Muscle layer of colon (tissue), 2 donors: ENCODE data around the gene USP3.

Experiments used
- H3K27ac ChIP-seq: one replicate; pipeline ENCODE4 v1.7.0; 2013; ENCODE audit warnings: low read depth, mild to moderate bottlenecking, low read length, moderate library complexity
- H3K27me3 ChIP-seq, 2 donors: one replicate each; pipeline ENCODE4 v1.7.0; 2013; ENCODE audit warnings: low read length in 2 of 2, mild to moderate bottlenecking in 2 of 2; ENCODE audit not compliant: insufficient read depth in 2 of 2, control insufficient read depth in 1 of 2
- H3K36me3 ChIP-seq: one replicate; pipeline ENCODE4 v1.7.0; 2013; ENCODE audit warnings: mild to moderate bottlenecking, low read length; ENCODE audit not compliant: insufficient read depth
- H3K4me1 ChIP-seq: one replicate; pipeline ENCODE4 v1.7.0; 2013; ENCODE audit warnings: mild to moderate bottlenecking, low read length; ENCODE audit not compliant: insufficient read depth
- H3K4me3 ChIP-seq, 2 donors: one replicate each; pipeline ENCODE4 v1.7.0; 2013; ENCODE audit warnings: low read length in 2 of 2, low read depth in 1 of 2, mild to moderate bottlenecking in 1 of 2, moderate library complexity in 1 of 2
- H3K9ac ChIP-seq: one replicate; pipeline ENCODE4 v1.7.0; 2013; ENCODE audit warnings: low read length
- H3K9me3 ChIP-seq: one replicate; pipeline ENCODE4 v1.7.0; 2013; ENCODE audit warnings: mild to moderate bottlenecking, low read length
- donor health status: abdominal sarcoma.
- donor health status: Adenocarcinoma of cecum.

Gene USP3

GRCh38 chr15:63504247-63504978, at the start of gene USP3:
Gene USP3, plus strand, starts transcription at chr15:63504593. Its CDS starts 147 bp downstream, at chr15:63504740.
- Histone ChIP-seq H3K4me3 (peak within 1 kb of the TSS; percentile 73 to 77), H3K9me3 (no peaks in the 10 kb centered on the region), H3K4me1 (peaks cover 65% of the 10 kb centered on the region), H3K9ac (peak within 1 kb of the TSS; percentile 86), H3K27me3 (no peaks in the 10 kb centered on the region), H3K36me3 (no peaks in the 10 kb centered on the region), H3K27ac (peak within 1 kb of the TSS; percentile 97)

GRCh38 chr15:63456258-63456657, 48.1 kb upstream of the USP3 start:
- Histone ChIP-seq H3K4me1 (no peaks in the 10 kb centered on the region), H3K9ac (no peak overlapping the region), H3K27me3 (no peaks in the 10 kb centered on the region), H3K9me3 (no peaks in the 10 kb centered on the region), H3K36me3 (no peaks in the 10 kb centered on the region), H3K27ac (no peak overlapping the region), H3K4me3 (no peak overlapping the region)

GRCh38 chr15:63457379-63457778, 47.0 kb upstream of the USP3 start:
- Histone ChIP-seq H3K27ac (no peak overlapping the region), H3K27me3 (no peaks in the 10 kb centered on the region), H3K4me1 (peaks cover 6% of the 10 kb centered on the region), H3K9me3 (no peaks in the 10 kb centered on the region), H3K36me3 (no peaks in the 10 kb centered on the region), H3K4me3 (no peak overlapping the region), H3K9ac (no peak overlapping the region)

- Histone ChIP-seq H3K4me3 (no peak overlapping the region), H3K27me3 (no peaks in the 10 kb centered on the region), H3K9me3 (no peaks in the 10 kb centered on the region), H3K4me1 (peaks cover 9% of the 10 kb centered on the region), H3K9ac (no peak overlapping the region), H3K36me3 (no peaks in the 10 kb centered on the region), H3K27ac (no peak overlapping the region)
Measured at GRCh38 chr15:63458026-63458425, 46.4 kb upstream of the USP3 start.

GRCh38 chr15:63458794-63459395, 45.5 kb upstream of the USP3 start:
- Histone ChIP-seq H3K4me3 (no peak overlapping the region), H3K36me3 (no peaks in the 10 kb centered on the region), H3K9me3 (no peaks in the 10 kb centered on the region), H3K27ac (no peak overlapping the region), H3K4me1 (peaks cover 18% of the 10 kb centered on the region), H3K27me3 (no peaks in the 10 kb centered on the region), H3K9ac (no peak overlapping the region)

GRCh38 chr15:63460210-63461155, 43.9 kb upstream of the USP3 start:
- Histone ChIP-seq H3K27me3 (no peaks in the 10 kb centered on the region), H3K9me3 (no peaks in the 10 kb centered on the region), H3K36me3 (no peaks in the 10 kb centered on the region), H3K4me3 (no peak overlapping the region), H3K27ac (no peak overlapping the region), H3K4me1 (peaks cover 30% of the 10 kb centered on the region), H3K9ac (no peak overlapping the region)

- H3K4me3 ChIP-seq, result no peak overlapping the region
- H3K9me3 ChIP-seq, result no peaks in the 10 kb centered on the region
- no peaks in the 10 kb centered on the region for H3K27me3 ChIP-seq
- H3K36me3 ChIP-seq, result no peaks in the 10 kb centered on the region
- no peak overlapping the region for H3K9ac ChIP-seq
- peaks cover 32% of the 10 kb centered on the region for H3K4me1 ChIP-seq
- H3K27ac ChIP-seq, result no peak overlapping the region
Measured at GRCh38 chr15:63461230-63461985, 43.0 kb upstream of the USP3 start.

GRCh38 chr15:63462088-63462487, 42.3 kb upstream of the USP3 start:
- Histone ChIP-seq H3K27ac (no peak overlapping the region), H3K4me3 (no peak overlapping the region), H3K4me1 (peaks cover 39% of the 10 kb centered on the region), H3K9me3 (no peaks in the 10 kb centered on the region), H3K27me3 (no peaks in the 10 kb centered on the region), H3K36me3 (no peaks in the 10 kb centered on the region), H3K9ac (no peak overlapping the region)

GRCh38 chr15:63463036-63463435, 41.4 kb upstream of the USP3 start:
- Histone ChIP-seq H3K27me3 (no peaks in the 10 kb centered on the region), H3K9ac (no peak overlapping the region), H3K27ac (no peak overlapping the region)

GRCh38 chr15:63463793-63464192, 40.6 kb upstream of the USP3 start:
- H3K36me3 ChIP-seq, result no peaks in the 10 kb centered on the region
- H3K4me3 ChIP-seq, result no peak overlapping the region
- no peak overlapping the region for H3K9ac ChIP-seq
- H3K27me3 ChIP-seq, result no peaks in the 10 kb centered on the region
- no peak overlapping the region for H3K27ac ChIP-seq
- no peaks in the 10 kb centered on the region for H3K9me3 ChIP-seq
- H3K4me1 ChIP-seq, result peaks cover 39% of the 10 kb centered on the region

More at GRCh38 chr15:63463036-63463435, 41.4 kb upstream of the USP3 start:
- no peak overlapping the region for H3K4me3 ChIP-seq
- no peaks in the 10 kb centered on the region for H3K9me3 ChIP-seq
- no peaks in the 10 kb centered on the region for H3K36me3 ChIP-seq
- H3K4me1 ChIP-seq, result peaks cover 39% of the 10 kb centered on the region

- Histone ChIP-seq H3K9me3 (no peaks in the 10 kb centered on the region), H3K27ac (no peak overlapping the region), H3K4me1 (peaks cover 39% of the 10 kb centered on the region), H3K36me3 (no peaks in the 10 kb centered on the region), H3K9ac (no peak overlapping the region), H3K4me3 (no peak overlapping the region), H3K27me3 (no peaks in the 10 kb centered on the region)
Measured at GRCh38 chr15:63465104-63465503, 39.3 kb upstream of the USP3 start.
